IPS-18a (cell line): ENCODE measurements around the gene ZFP28.

Source experiments
- H3K27ac ChIP-seq: one replicate; pipeline ENCODE4 v1.5.1; 2013; ENCODE audit warnings: low read length
- H3K27me3 ChIP-seq: one replicate; pipeline ENCODE4 v1.6.1; 2013; ENCODE audit warnings: mild to moderate bottlenecking, low read length; ENCODE audit not compliant: control insufficient read depth, insufficient read depth
- H3K36me3 ChIP-seq: one replicate; pipeline ENCODE4 v1.6.1; 2013; ENCODE audit warnings: low read depth, low read length; ENCODE audit not compliant: control insufficient read depth
- H3K4me1 ChIP-seq: one replicate; pipeline ENCODE4 v1.6.1; 2013; ENCODE audit warnings: low read depth, low read length; ENCODE audit not compliant: control insufficient read depth
- H3K4me3 ChIP-seq: one replicate; pipeline ENCODE4 v1.5.1; 2013; ENCODE audit warnings: low read length
- H3K9ac ChIP-seq: one replicate; pipeline ENCODE4 v1.6.1; 2013; ENCODE audit warnings: mild to moderate bottlenecking, low read length, moderate library complexity
- H3K9me3 ChIP-seq: one replicate; pipeline ENCODE4 v1.6.1; 2013; ENCODE audit warnings: low read depth, low read length; ENCODE audit not compliant: control insufficient read depth

The ZFP28 gene

DNA sequence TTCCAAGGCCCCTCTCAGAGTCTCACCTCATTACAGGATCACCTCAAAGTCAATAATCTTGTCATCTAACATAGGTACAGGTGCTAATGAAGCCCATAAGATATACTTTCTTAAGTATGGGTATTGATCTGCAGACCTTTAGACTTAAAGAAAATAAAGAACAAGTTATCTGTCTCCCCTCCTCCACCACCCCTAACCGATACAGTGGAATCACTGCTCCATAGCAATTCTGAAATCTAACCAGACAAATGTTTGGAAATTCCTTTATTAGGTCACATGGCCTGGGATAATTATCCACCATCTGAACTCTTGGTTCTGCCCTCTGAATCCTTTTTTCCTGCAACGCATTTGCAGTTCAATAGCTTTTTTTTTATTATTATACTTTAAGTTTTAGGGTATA, 24.0 kb downstream of the ZFP28 start:
- Histone ChIP-seq H3K27me3 (no peaks in the 10 kb centered on the region), H3K27ac (no peak overlapping the region), H3K4me1 (no peaks in the 10 kb centered on the region), H3K9me3 (peaks cover 52% of the 10 kb centered on the region), H3K4me3 (no peak overlapping the region), H3K9ac (no peak overlapping the region), H3K36me3 (no peaks in the 10 kb centered on the region)

DNA sequence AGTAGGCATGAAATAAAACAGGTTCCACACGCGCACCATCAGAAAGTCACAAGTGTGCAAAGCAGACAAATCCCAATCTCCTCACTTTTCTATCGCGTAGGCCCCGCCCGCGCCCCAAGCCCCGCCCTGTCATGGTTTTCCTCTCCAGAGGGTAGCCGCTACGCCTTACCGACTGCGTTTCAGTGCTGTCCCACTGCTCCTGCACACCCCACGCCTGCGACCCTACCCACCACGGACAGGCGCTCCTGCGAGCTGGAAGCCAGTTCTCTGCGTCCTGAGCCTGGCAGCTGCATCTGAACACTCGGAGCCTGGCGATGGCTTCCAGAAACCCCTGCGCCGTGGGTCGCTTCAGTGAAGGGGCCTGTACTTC, 28.1 kb downstream of the ZFP28 start:
- Histone ChIP-seq H3K4me1 (no peaks in the 10 kb centered on the region), H3K27me3 (no peaks in the 10 kb centered on the region), H3K27ac (no peak overlapping the region), H3K9ac (peak overlapping the region; percentile 49), H3K9me3 (peaks cover 56% of the 10 kb centered on the region), H3K4me3 (peak overlapping the region; percentile 90), H3K36me3 (peaks cover 17% of the 10 kb centered on the region)

DNA sequence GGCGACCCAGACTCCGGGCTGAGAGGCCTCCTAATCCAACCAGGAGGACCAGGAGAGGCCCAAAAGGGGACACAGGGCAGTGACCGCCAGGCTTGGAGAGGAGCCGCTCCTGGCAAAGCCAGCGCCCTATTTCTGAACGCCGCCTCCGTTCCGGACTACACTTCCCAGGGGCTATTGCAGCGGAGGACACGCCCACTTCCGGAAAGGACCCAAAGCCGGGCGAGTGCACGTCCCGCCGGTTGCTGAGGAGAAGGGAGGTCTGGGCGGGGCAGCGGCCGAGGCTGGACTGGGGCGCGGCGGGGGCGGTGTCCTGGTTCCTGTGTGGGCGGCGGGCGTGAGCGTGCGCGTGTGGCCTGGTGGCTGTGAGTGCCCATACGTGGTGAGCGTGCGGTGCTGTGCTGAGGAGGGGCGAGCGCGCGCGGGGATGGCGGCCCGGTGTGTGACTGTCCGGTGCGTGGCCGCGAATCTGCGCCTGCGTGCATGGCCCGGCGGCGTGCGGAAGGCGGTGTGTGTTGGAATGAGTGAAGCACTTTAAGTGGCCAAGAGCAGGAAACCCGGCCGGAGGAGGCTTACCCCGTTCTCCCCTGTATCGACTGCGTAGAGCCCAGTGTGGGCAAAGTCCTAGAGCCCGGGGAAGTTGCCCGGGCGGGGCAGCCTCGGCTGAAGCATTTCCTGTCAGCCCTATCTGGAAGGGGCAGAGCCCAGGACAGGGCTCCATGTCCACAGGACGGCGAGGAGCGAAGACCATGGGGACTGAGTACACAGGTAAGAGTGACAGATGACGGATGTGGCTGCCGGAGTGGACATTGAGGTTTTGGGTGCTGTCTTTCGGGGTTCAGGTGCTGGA, 28.7 kb downstream of the ZFP28 start, which contains the start of gene ZNF470:
Gene ZNF470, plus strand, starts transcription at position 195 of the 847 bp plus-strand sequence. CDS start 2,844 bp downstream, outside the sequence.
- Histone ChIP-seq H3K4me1 (no peaks in the 10 kb centered on the region), H3K9ac (peak within 1 kb of the TSS; percentile 49), H3K27ac (no peak within 1 kb of the TSS), H3K9me3 (peaks cover 53% of the 10 kb centered on the region), H3K4me3 (peak within 1 kb of the TSS; percentile 90), H3K27me3 (no peaks in the 10 kb centered on the region), H3K36me3 (peaks cover 17% of the 10 kb centered on the region)

DNA sequence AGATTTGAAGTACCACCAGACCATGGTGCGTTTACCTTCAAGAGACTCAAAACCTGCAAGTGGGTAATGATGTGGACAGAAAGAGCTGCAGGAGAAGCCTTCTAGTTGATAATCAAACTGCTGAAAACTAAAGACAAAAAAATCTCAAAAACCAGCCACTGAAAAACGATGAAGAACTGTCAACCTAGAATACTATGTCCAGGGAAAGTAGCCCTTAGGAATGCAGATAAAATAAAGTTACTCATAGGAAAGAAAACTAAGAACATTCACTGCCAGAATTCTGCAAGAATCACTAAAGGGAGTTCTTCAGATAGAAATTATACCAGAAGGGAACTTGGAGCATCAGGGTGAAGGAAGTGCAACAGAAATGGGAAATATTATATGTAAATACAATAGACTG, 33.8 kb downstream of the ZFP28 start:
- peaks cover 91% of the 10 kb centered on the region for H3K9me3 ChIP-seq
- peaks cover 43% of the 10 kb centered on the region for H3K36me3 ChIP-seq

DNA sequence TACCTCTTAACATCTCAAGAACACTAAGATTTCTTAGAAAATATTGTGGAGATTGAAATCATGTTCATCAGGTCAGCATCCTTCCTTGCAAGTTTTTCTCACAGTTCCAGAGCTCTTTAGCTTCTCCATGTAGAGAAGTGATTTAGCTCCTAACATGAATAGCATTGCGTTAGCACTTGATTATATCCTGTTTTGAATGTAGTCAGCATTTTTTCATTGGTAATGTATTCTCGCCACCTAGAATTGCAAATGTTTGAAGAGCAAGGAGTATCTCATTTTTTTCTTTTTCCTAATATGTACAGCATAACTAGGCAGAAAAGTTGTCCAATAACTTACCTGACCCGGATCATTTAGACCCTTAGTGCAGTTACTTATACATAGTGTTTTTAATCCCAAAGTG, 35.2 kb downstream of the ZFP28 start:
- Histone ChIP-seq H3K27me3 (no peaks in the 10 kb centered on the region), H3K27ac (no peak overlapping the region), H3K36me3 (peaks cover 46% of the 10 kb centered on the region), H3K4me3 (no peak overlapping the region), H3K9me3 (peaks cover 92% of the 10 kb centered on the region), H3K4me1 (no peaks in the 10 kb centered on the region), H3K9ac (no peak overlapping the region)

More for the DNA sequence above, 33.8 kb downstream of the ZFP28 start:
- Histone ChIP-seq H3K9ac (no peak overlapping the region), H3K4me3 (no peak overlapping the region), H3K27ac (no peak overlapping the region), H3K4me1 (no peaks in the 10 kb centered on the region), H3K27me3 (no peaks in the 10 kb centered on the region)

DNA sequence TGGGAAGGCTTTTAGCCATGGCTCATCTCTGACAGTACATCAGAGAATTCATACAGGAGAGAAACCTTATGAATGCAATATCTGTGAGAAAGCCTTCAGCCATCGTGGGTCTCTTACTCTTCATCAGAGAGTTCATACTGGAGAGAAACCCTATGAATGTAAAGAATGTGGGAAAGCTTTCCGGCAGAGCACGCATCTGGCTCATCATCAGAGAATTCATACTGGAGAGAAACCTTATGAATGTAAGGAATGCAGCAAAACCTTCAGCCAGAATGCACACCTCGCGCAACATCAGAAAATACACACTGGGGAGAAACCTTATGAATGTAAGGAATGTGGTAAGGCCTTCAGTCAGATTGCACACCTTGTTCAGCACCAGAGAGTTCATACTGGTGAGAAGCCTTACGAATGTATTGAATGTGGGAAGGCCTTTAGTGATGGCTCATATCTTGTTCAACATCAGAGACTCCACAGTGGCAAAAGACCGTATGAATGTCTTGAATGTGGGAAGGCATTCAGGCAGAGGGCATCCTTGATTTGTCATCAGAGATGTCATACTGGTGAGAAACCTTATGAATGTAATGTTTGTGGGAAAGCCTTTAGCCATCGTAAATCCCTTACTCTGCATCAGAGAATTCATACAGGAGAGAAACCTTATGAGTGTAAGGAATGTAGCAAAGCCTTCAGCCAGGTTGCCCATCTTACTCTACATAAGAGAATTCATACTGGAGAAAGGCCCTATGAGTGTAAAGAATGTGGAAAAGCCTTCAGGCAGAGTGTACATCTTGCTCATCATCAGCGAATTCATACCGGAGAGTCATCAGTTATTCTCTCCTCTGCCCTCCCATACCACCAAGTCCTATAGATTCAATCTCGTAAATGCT, 39.2 kb downstream of the ZFP28 start:
- Histone ChIP-seq H3K4me1 (no peaks in the 10 kb centered on the region), H3K27me3 (no peaks in the 10 kb centered on the region), H3K36me3 (peaks cover 28% of the 10 kb centered on the region), H3K4me3 (no peak overlapping the region), H3K27ac (no peak overlapping the region), H3K9me3 (peaks cover 97% of the 10 kb centered on the region), H3K9ac (no peak overlapping the region)

DNA sequence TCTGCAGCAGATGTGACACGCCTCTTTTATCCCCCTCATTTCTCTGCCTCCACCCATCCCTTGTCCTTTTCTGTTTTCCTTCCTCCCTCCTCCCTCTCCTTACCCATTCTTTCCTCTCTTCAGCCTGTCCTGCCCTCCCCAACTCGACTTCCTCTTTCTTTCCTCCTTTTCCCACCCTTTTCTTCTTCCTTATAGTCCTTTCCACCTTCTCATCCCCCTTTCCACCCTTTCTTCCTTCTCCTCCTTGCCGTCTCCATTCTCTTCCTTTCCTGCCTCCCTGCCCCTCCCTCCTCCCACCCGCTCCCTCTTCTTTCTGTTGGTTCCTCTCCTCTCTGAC, 55.7 kb downstream of the ZFP28 start:
- H3K4me1 ChIP-seq = no peaks in the 10 kb centered on the region
- no peaks in the 10 kb centered on the region for H3K27me3 ChIP-seq
- no peaks in the 10 kb centered on the region for H3K36me3 ChIP-seq
- peaks cover 26% of the 10 kb centered on the region for H3K9me3 ChIP-seq
- peak overlapping the region; percentile 97 for H3K4me3 ChIP-seq
- no peak overlapping the region for H3K27ac ChIP-seq
- H3K9ac ChIP-seq = no peak overlapping the region

DNA sequence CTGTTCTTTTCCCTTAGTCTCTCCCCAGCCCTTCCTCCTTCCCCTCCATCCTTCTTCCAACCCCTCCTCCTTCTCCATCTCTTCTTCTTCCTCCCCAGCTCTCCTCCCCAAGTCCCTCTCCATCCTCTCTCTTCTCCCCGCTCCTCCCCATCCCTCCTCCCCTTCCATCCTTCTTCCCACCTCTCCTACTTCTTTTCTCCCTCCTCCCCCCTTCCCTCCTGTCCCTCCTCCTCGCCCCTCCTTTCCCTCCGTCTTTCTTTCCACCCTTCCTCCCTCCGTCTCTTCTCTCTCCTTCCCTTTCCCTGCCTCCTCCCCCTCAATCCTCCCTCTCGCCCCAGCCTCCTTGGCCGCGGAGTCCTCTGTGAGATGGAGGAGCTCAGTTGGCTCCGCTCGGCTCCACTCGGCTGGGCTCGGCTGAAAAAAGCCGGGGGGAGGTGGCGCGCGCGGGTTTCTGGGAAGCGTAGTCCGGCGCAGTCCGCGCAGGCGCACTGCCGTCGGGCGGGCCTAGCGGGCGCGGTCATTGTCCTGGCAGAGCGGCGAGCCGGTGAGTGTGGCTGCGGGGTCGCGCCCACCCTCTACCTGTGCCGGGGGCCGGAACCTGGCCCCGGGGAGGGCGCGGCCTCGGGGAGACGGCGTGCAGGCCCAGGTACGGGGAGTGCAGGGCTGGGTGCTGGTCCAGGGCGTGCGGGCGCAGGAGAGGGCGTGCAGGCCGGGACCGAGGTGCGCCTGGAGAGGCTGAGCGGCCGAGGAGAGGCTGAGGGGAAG, 56.2 kb downstream of the ZFP28 start, which contains the start of gene ZNF71:
Gene ZNF71, plus strand, starts transcription at position 520 of the 765 bp plus-strand sequence. CDS start 6,257 bp downstream, outside the sequence.
- Histone ChIP-seq H3K36me3 (no peaks in the 10 kb centered on the region), H3K27ac (no peak within 1 kb of the TSS), H3K27me3 (no peaks in the 10 kb centered on the region), H3K4me3 (peak within 1 kb of the TSS; percentile 97), H3K9ac (peak within 1 kb of the TSS; percentile 83), H3K9me3 (peaks cover 21% of the 10 kb centered on the region), H3K4me1 (no peaks in the 10 kb centered on the region)

DNA sequence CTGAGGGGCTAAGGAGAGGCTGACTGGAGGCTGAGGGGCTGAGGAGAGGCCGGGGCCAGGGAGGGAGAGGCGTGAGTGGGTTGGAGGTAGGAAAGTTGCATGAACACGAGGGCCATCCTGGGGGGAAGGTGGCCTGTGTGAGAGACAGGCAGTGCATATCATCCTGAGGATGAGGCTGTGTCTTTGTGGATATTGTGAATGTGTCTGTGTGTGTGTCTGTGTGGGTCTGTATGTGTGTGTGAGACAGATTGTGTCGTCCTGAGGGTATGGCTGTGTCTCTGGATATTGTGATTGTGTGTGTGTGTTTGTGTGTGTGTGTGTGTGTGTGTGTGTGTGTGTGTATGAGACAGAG, 56.8 kb downstream of the ZFP28 start:
- Histone ChIP-seq H3K27me3 (no peaks in the 10 kb centered on the region), H3K9ac (peak overlapping the region; percentile 83), H3K9me3 (peaks cover 15% of the 10 kb centered on the region), H3K36me3 (no peaks in the 10 kb centered on the region), H3K4me1 (no peaks in the 10 kb centered on the region), H3K27ac (no peak overlapping the region), H3K4me3 (peak overlapping the region; percentile 97)

DNA sequence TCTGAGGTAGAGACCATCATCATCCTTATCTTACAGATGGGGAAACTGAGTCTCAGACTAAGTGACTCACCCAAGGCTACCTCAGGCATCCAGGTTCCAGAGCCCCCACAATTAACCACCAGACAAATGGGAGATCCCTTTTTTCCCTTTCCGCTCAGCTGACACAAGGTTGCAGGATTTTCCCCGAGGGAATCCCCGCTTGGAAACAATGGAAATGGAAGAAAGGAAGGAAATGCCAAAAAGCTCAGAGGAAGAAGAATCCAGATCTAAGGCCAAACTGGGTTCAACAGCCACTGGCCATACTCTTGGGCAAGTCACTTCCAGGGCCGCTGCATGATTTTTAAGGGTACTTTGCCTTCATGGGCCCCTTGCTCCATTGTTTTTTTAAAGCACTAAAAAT, 57.9 kb downstream of the ZFP28 start:
- no peaks in the 10 kb centered on the region for H3K27me3 ChIP-seq
- H3K9ac ChIP-seq = no peak overlapping the region
- H3K9me3 ChIP-seq = peaks cover 7% of the 10 kb centered on the region

DNA sequence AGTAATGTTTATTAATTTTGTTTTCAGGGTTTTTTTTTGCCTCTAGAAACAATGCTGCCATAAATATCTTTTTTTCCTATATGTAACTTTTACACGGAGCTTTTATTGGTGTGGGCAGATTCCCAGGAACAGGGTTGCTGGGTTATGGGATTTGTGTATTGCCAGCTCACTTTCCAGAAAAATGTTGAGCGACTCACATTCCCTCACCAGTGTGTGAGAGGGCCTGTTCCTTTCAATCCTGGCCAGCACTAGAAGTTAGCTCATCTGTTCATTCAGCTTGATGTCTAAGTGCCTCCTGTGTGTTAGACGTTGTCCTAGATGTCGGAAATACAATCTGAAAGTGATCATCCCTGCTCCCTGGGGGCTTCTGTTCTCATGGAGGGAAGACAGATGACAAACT, 58.9 kb downstream of the ZFP28 start:
- Histone ChIP-seq H3K4me1 (no peaks in the 10 kb centered on the region), H3K9me3 (peaks cover 15% of the 10 kb centered on the region)

More for the DNA sequence above, 57.9 kb downstream of the ZFP28 start:
- Histone ChIP-seq H3K4me1 (no peaks in the 10 kb centered on the region), H3K27ac (no peak overlapping the region), H3K36me3 (peaks cover 6% of the 10 kb centered on the region), H3K4me3 (no peak overlapping the region)

More for the DNA sequence above, 58.9 kb downstream of the ZFP28 start:
- no peak overlapping the region for H3K9ac ChIP-seq
- H3K36me3 ChIP-seq = peaks cover 6% of the 10 kb centered on the region
- no peak overlapping the region for H3K4me3 ChIP-seq
- H3K27ac ChIP-seq = no peak overlapping the region
- no peaks in the 10 kb centered on the region for H3K27me3 ChIP-seq
